Measurements from ENCODE around the gene CPVL. TPM values are rescaled to one million over a fixed set of nuclear protein-coding genes. Genes with fewer than 3 reads are reported as not detected.

Gene CPVL
- total RNA-seq, 1 donor from 2014 or later, result 22.2 TPM

DNA sequence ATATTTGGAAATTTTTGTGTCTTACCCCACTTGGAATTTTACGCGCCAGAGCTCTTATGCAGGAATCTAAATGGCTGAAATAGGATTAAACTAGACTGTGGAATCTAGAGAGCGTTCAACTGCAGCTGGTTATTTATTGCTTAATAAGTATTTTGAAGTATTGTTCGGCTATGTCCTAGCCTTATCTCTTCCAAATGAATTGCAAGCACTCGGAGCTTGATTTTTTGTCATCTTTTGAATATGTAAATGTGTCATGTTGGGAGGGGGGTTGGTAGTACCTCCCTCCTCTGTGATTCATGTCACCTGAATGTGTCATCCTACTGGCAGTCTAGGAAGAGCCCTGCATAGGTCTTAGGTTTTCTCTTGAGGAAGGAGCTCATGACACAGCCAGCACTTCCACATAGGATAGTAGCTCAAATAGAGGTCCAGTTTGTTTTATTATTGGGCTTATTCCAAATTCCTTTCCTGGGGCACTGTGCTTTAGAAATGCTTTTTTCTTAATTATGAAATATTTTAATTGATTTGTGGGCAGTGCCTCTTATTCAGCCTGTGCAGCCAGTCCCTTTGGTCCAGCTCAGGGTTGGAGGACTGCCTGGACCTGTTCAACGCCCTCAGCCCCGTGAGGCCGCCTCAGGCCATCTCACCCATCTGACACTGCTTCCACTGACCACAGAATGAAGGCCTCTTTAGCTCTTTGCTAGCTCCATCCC is 165.7 kb downstream of the CPVL start:
- no peaks in the 10 kb centered on the region for H3K36me3 Mint-ChIP-seq (ENCODE audit: low read depth, unreplicated experiment)
- Histone ChIP-seq H3K9me3 (ENCODE audit: insufficient read depth, low read depth, low read length) (no peaks in the 10 kb centered on the region), H3K4me1 (ENCODE audit: insufficient read depth, low read length) (peaks cover 5% of the 10 kb centered on the region), H3K4me3 (ENCODE audit: insufficient read depth, low read depth, low read length) (no peak overlapping the region), H4K20me1 (ENCODE audit: insufficient read depth, low read length) (no peaks in the 10 kb centered on the region), H3K36me3 (ENCODE audit: insufficient read depth, low read length) (no peaks in the 10 kb centered on the region), H3K27ac (ENCODE audit: low read depth, low read length) (no peak overlapping the region), H3K27me3 (ENCODE audit: insufficient read depth, low read length) (no peaks in the 10 kb centered on the region), H2AFZ (ENCODE audit: low read depth, low read length) (no peak overlapping the region), H3K79me2 (ENCODE audit: insufficient read depth, low read length) (no peaks in the 10 kb centered on the region), H3K4me2 (ENCODE audit: low read length) (no peak overlapping the region), H3K9ac (ENCODE audit: low read length) (no peak overlapping the region)
- TF ChIP-seq EZH2 (IDR thresholded peaks at IDR 0.05; ENCODE audit: insufficient read depth, low read length), result no peak
- TF ChIP-seq, protein P1, sequence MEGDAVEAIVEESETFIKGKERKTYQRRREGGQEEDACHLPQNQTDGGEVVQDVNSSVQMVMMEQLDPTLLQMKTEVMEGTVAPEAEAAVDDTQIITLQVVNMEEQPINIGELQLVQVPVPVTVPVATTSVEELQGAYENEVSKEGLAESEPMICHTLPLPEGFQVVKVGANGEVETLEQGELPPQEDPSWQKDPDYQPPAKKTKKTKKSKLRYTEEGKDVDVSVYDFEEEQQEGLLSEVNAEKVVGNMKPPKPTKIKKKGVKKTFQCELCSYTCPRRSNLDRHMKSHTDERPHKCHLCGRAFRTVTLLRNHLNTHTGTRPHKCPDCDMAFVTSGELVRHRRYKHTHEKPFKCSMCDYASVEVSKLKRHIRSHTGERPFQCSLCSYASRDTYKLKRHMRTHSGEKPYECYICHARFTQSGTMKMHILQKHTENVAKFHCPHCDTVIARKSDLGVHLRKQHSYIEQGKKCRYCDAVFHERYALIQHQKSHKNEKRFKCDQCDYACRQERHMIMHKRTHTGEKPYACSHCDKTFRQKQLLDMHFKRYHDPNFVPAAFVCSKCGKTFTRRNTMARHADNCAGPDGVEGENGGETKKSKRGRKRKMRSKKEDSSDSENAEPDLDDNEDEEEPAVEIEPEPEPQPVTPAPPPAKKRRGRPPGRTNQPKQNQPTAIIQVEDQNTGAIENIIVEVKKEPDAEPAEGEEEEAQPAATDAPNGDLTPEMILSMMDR (IDR thresholded peaks at IDR 0.05; ENCODE audit: insufficient read depth, low read depth, low read length), result no peak
- no peak for FAIRE-seq
- no peak overlapping the region for H3K4me3 Mint-ChIP-seq (ENCODE audit: unreplicated experiment)
- H3K27ac Mint-ChIP-seq (ENCODE audit: unreplicated experiment), result no peak overlapping the region
- H3K27me3 Mint-ChIP-seq (ENCODE audit: low read depth, unreplicated experiment), result no peaks in the 10 kb centered on the region
- peaks cover 10% of the 10 kb centered on the region for H3K9me3 Mint-ChIP-seq (ENCODE audit: unreplicated experiment)
- no peak for DNase-seq (ENCODE audit: low read depth)
- peaks cover 10% of the 10 kb centered on the region for H3K4me1 Mint-ChIP-seq (ENCODE audit: low read depth, unreplicated experiment)

DNA sequence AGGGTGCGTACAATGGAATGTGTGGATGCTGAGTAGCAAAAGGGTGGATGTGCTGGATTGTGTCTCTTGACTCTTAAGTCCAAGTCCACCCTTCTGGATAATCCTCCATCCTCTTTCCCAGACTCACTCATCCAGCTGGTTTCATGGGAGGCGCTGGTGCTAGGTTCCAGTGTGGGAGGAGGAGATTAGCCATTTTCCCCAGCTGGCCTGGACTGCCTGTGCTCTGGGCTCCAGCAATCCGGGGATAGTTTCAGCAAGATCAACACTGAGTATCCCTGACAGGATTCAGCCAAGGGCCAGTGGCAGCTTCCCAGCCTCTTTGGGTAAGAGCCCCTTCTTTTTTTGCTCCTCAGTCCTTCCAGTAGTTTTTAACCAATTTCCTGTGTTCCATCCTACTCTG is 166.6 kb downstream of the CPVL start:
- no peak overlapping the region for H3K4me3 ChIP-seq (ENCODE audit: insufficient read depth, low read depth, low read length)
- peaks cover 2% of the 10 kb centered on the region for H3K4me1 ChIP-seq (ENCODE audit: insufficient read depth, low read length)
- DNase-seq (ENCODE audit: low read depth) (no peak), FAIRE-seq (no peak)
- Mint-ChIP-seq H3K4me1 (ENCODE audit: low read depth, unreplicated experiment) (peaks cover 7% of the 10 kb centered on the region), H3K4me3 (ENCODE audit: unreplicated experiment) (no peak overlapping the region), H3K9me3 (ENCODE audit: unreplicated experiment) (peaks cover 10% of the 10 kb centered on the region), H3K27ac (ENCODE audit: unreplicated experiment) (no peak overlapping the region), H3K27me3 (ENCODE audit: low read depth, unreplicated experiment) (no peaks in the 10 kb centered on the region), H3K36me3 (ENCODE audit: low read depth, unreplicated experiment) (no peaks in the 10 kb centered on the region)
- H3K79me2 ChIP-seq (ENCODE audit: insufficient read depth, low read length), result no peaks in the 10 kb centered on the region
- H4K20me1 ChIP-seq (ENCODE audit: insufficient read depth, low read length), result no peaks in the 10 kb centered on the region
- no peaks in the 10 kb centered on the region for H3K36me3 ChIP-seq (ENCODE audit: insufficient read depth, low read length)
- H2AFZ ChIP-seq (ENCODE audit: low read depth, low read length), result no peak overlapping the region
- no peak for TF ChIP-seq EZH2 (IDR thresholded peaks at IDR 0.05; ENCODE audit: insufficient read depth, low read length)
- TF ChIP-seq, protein P1 (IDR thresholded peaks at IDR 0.05; ENCODE audit: insufficient read depth, low read depth, low read length), result no peak
- H3K27ac ChIP-seq (ENCODE audit: low read depth, low read length), result no peak overlapping the region
- peaks cover 2% of the 10 kb centered on the region for H3K9me3 ChIP-seq (ENCODE audit: insufficient read depth, low read depth, low read length)
- H3K27me3 ChIP-seq (ENCODE audit: insufficient read depth, low read length), result no peaks in the 10 kb centered on the region
- no peak overlapping the region for H3K4me2 ChIP-seq (ENCODE audit: low read length)
- no peak overlapping the region for H3K9ac ChIP-seq (ENCODE audit: low read length)

DNA sequence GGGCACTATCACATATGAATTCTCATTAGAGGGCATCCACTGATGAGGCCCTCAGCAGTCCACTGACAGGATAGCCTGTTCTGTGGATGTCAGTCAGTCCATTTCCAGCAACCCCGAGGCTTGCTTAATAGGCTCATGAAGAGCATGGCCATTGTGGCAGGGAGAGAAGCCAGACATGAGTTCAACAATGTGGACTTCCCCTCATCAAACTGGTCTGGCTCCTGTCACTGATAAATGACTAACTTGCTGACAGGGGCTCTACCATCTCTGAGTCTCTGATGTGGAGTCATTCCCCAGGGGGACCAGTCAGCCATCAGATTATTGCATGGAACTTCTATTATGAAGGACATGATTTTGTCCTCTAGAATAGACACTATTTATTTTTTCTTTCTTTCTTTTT is 168.5 kb downstream of the CPVL start:
- H3K4me1 ChIP-seq (ENCODE audit: insufficient read depth, low read length), result no peaks in the 10 kb centered on the region
- no peaks in the 10 kb centered on the region for H3K36me3 Mint-ChIP-seq (ENCODE audit: low read depth, unreplicated experiment)
- no peaks in the 10 kb centered on the region for H3K79me2 ChIP-seq (ENCODE audit: insufficient read depth, low read length)
- DNase-seq (ENCODE audit: low read depth) (no peak), FAIRE-seq (no peak)
- no peaks in the 10 kb centered on the region for H3K27me3 ChIP-seq (ENCODE audit: insufficient read depth, low read length)
- no peak overlapping the region for H3K27ac Mint-ChIP-seq (ENCODE audit: unreplicated experiment)
- H2AFZ ChIP-seq (ENCODE audit: low read depth, low read length), result no peak overlapping the region
- H3K9me3 ChIP-seq (ENCODE audit: insufficient read depth, low read depth, low read length), result peaks cover 13% of the 10 kb centered on the region
- no peak overlapping the region for H3K9ac ChIP-seq (ENCODE audit: low read length)
- no peaks in the 10 kb centered on the region for H3K27me3 Mint-ChIP-seq (ENCODE audit: low read depth, unreplicated experiment)
- H3K4me3 Mint-ChIP-seq (ENCODE audit: unreplicated experiment), result no peak overlapping the region
- H3K4me2 ChIP-seq (ENCODE audit: low read length), result no peak overlapping the region
- TF ChIP-seq, protein P1 (IDR thresholded peaks at IDR 0.05; ENCODE audit: insufficient read depth, low read depth, low read length), result no peak
- TF ChIP-seq EZH2 (IDR thresholded peaks at IDR 0.05; ENCODE audit: insufficient read depth, low read length), result no peak
- no peaks in the 10 kb centered on the region for H4K20me1 ChIP-seq (ENCODE audit: insufficient read depth, low read length)
- H3K27ac ChIP-seq (ENCODE audit: low read depth, low read length), result no peak overlapping the region
- H3K9me3 Mint-ChIP-seq (ENCODE audit: unreplicated experiment), result peaks cover 20% of the 10 kb centered on the region
- H3K36me3 ChIP-seq (ENCODE audit: insufficient read depth, low read length), result no peaks in the 10 kb centered on the region
- H3K4me1 Mint-ChIP-seq (ENCODE audit: low read depth, unreplicated experiment), result no peaks in the 10 kb centered on the region
- H3K4me3 ChIP-seq (ENCODE audit: insufficient read depth, low read depth, low read length), result no peak overlapping the region
